Sigmoid colon (tissue), 7 donors: ENCODE data around the gene ARMC12. TPM values are rescaled to one million over a fixed set of nuclear protein-coding genes. Genes with fewer than 3 reads are reported as not detected.

Experiments used
- DNase-seq: peaks from one replicate; pipeline ENCODE4 v3.0.0-alpha.2; 2019
- H3K27ac ChIP-seq, 4 donors: fragments of 200-600 bp; sonication (generic); one replicate each; pipeline ENCODE4 v1.5.1; 2016 to 2019; ENCODE audit warnings: mild to moderate bottlenecking in 1 of 4
- H3K27me3 ChIP-seq, 3 donors: fragments of 200-600 bp; sonication (generic); one replicate each; pipeline ENCODE4 v1.5.1; 2019; ENCODE audit warnings: mild to moderate bottlenecking in 1 of 3
- H3K36me3 ChIP-seq, 4 donors: fragments of 200-600 bp; sonication (generic); one replicate each; pipeline ENCODE4 v1.5.1; 2016 to 2019
- H3K4me1 ChIP-seq, 4 donors: fragments of 200-600 bp; sonication (generic); one replicate each; pipeline ENCODE4 v1.5.1; 2017 to 2019
- H3K4me3 ChIP-seq, 4 donors: fragments of 200-600 bp; sonication (generic); one replicate each; pipeline ENCODE4 v1.5.1; 2017 to 2019; ENCODE audit warnings: mild to moderate bottlenecking in 2 of 4, moderate library complexity in 1 of 4
- H3K9me3 ChIP-seq, 4 donors: fragments of 200-600 bp in 3 of 4; sonication (generic) in 3 of 4; one replicate each; pipeline versions ENCODE4 v1.5.1 to v1.6.1; 2013 to 2019
- EP300 ChIP-seq, 4 donors: sonication (generic); formaldehyde crosslinking; IDR thresholded peaks; one replicate each; pipeline ENCODE4 v1.6.1; 2017; ENCODE audit warnings: antibody characterized with exemption in 4 of 4
- POLR2A ChIP-seq, 2 donors: fragments of 450-650 bp; IDR thresholded peaks; one replicate each; pipeline ENCODE4 v1.6.1; 2016; ENCODE audit warnings: antibody characterized with exemption in 2 of 2, mild to moderate bottlenecking in 2 of 2, moderate library complexity in 2 of 2
- POLR2AphosphoS5 ChIP-seq, 4 donors: sonication (generic); formaldehyde crosslinking; IDR thresholded peaks; one replicate each; pipeline ENCODE4 v1.6.1; 2017; ENCODE audit warnings: antibody characterized with exemption in 4 of 4
- WGBS, 2 donors: extraction: QIAGEN DNeasy Blood & Tissue Kit; methylation state at CpG; one replicate each; pipeline ENCODE4 v1.1.7; 2013; 5-methylcytosine and 5-hydroxymethylcytosine counted together
- intact Hi-C: fragments of 100-400 bp; cut with DNase I; formaldehyde crosslinking; loops from one replicate; pipeline ENCODE4 v1.15.1; 2023
- polyA plus RNA-seq, 3 donors: library from polyadenylated mRNA; stranded (reverse); fragments of 200-250 nt; gene quantifications; one replicate each; pipeline ENCODE4 v1.2.3, GENCODE V29; 2013
- total RNA-seq, 4 donors: library from RNA; depleted of rRNA; stranded (reverse); fragments of >200 nt; gene quantifications; one replicate each; pipeline ENCODE4 v1.1.0, GENCODE V29; 2016
- TF ChIP-seq, protein P1 (sequence below), 4 experiments: fragments of 450-650 bp in 3 of 4; fragments of 200-600 bp in 1 of 4; IDR thresholded peaks; one replicate each; pipeline ENCODE4 v1.5.1; 2016 to 2019; ENCODE audit warnings: antibody characterized with exemption in 4 of 4, mild to moderate bottlenecking in 3 of 4, moderate library complexity in 2 of 4
- donor health status: healthy with polysubstance abuse.
- donor health status: Bipolar disorder and iron deficiency.
- donor health status: healthy.

The ARMC12 gene
- total and polyA plus RNA-seq, 7 donors, result 0.49 to 5.0 (median 0.86) TPM; not detected in 3

DNA sequence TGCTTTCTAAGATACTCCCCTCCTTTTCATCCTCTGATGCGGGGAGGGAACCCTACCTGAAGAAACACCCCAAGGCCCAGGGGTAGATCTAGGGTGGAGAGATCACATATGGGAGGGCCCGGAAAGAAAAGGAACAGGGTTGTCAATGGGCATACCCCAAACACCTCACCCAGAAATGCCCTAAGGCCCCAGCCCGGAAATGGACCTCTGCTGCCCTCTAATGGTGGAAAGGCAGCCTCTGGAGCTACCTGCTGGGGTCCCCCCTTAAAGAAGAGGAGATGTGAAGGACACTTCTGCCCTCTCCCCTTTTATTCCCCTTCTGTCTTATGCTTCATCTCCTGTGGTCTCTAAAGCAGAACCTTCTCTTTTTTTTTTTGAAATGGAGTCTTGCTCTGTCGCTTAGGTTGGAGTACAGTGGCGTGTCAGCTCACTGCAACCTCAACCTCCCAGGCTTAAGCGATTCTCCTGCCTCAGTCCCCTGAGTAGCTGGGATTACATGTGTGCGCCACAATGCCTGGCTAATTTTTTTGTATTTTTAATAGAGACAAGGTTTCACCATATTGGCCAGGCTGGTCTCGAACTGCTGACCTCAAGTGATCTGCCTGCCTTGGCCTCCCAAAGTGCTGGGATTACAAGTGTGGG is 458 bp upstream of the ARMC12 start:
- Histone ChIP-seq H3K9me3 (no peaks in the 10 kb centered on the region), H3K36me3 (no peaks in the 10 kb centered on the region), H3K27me3 (no peaks in the 10 kb centered on the region), H3K27ac (peak overlapping the region in 2 of 4 donors; percentile 100), H3K4me3 (no peak overlapping the region), H3K4me1 (peaks cover 5 to 46% (median 39%) of the 10 kb centered on the region in 4 donors)
- DNase-seq, result peak; percentile 85
- WGBS, 2 donors, result 64 to 66% methylated on average over 8 of the region's 8 CpGs
- TF ChIP-seq EP300 (IDR thresholded peaks at IDR 0.05), result no peak
- TF ChIP-seq, protein P1, sequence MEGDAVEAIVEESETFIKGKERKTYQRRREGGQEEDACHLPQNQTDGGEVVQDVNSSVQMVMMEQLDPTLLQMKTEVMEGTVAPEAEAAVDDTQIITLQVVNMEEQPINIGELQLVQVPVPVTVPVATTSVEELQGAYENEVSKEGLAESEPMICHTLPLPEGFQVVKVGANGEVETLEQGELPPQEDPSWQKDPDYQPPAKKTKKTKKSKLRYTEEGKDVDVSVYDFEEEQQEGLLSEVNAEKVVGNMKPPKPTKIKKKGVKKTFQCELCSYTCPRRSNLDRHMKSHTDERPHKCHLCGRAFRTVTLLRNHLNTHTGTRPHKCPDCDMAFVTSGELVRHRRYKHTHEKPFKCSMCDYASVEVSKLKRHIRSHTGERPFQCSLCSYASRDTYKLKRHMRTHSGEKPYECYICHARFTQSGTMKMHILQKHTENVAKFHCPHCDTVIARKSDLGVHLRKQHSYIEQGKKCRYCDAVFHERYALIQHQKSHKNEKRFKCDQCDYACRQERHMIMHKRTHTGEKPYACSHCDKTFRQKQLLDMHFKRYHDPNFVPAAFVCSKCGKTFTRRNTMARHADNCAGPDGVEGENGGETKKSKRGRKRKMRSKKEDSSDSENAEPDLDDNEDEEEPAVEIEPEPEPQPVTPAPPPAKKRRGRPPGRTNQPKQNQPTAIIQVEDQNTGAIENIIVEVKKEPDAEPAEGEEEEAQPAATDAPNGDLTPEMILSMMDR (IDR thresholded peaks at IDR 0.05), result peak in 3 of 4 experiments; percentile 79 to 95 (median 87)
- intact Hi-C loops, result loop anchor here (1.0 kb wide), 1 partner anchor 152 kb away; no protein-coding TSS in a partner anchor

DNA sequence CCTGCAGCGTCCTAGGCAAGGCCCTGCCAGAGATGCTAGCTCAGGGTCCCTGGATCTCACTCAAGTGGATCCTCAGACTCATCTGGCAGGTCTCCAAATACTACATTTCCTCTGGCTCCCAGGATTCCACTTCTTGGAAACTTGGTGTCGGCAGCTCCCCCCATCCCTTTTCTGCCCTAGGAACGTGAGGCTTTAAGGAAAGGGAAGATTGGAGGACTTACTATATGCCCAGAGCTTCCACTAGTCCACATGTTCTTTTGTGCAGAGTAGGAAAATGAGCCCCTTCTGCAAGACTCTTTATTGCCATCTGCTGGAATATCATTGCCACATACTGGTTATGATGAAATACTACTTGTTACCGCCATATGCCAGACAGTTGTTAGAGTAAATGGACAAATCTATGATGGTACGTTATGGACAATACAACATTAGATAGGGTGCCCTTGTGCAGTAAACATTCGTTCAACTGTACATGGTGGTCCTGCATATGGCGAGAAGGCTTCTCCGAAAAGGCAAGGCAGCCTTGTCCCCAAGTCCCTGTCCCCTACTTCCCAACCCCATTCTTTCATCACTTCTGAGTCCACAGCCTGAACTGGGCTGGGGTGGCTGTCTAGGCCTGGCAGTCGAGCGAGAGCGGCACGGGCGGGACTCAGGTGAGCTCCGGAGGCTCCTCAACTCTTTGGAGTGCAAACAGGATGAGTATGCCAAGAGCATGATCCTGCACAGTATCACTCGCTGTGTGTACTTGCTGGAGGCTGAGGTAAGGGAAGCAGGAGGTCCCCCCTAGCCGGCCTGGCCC is 780 bp downstream of the ARMC12 start:
- no peaks in the 10 kb centered on the region for H3K27me3 ChIP-seq
- H3K4me3 ChIP-seq, result no peak overlapping the region
- peak overlapping the region in 1 of 4 donors; percentile 19 for H3K27ac ChIP-seq
- TF ChIP-seq, protein P1 (IDR thresholded peaks at IDR 0.05), result peak; percentile 90 to 96 (median 95)
- TF ChIP-seq EP300 (IDR thresholded peaks at IDR 0.05) (no peak), POLR2AphosphoS5 (IDR thresholded peaks at IDR 0.05) (peak in 2 of 4 donors; percentile 35 to 42), POLR2A (IDR thresholded peaks at IDR 0.05) (no peak)
- H3K4me1 ChIP-seq, result peaks cover 3 to 40% (median 32%) of the 10 kb centered on the region in 4 donors
- no peaks in the 10 kb centered on the region for H3K9me3 ChIP-seq
- H3K36me3 ChIP-seq, result no peaks in the 10 kb centered on the region
- intact Hi-C loops, result loop anchor here (1.0 kb wide), 1 partner anchor 215 kb away; no protein-coding TSS in a partner anchor
- DNase-seq, result no peak
- WGBS, 2 donors, result 60 to 66% methylated on average over 16 of the region's 16 CpGs

DNA sequence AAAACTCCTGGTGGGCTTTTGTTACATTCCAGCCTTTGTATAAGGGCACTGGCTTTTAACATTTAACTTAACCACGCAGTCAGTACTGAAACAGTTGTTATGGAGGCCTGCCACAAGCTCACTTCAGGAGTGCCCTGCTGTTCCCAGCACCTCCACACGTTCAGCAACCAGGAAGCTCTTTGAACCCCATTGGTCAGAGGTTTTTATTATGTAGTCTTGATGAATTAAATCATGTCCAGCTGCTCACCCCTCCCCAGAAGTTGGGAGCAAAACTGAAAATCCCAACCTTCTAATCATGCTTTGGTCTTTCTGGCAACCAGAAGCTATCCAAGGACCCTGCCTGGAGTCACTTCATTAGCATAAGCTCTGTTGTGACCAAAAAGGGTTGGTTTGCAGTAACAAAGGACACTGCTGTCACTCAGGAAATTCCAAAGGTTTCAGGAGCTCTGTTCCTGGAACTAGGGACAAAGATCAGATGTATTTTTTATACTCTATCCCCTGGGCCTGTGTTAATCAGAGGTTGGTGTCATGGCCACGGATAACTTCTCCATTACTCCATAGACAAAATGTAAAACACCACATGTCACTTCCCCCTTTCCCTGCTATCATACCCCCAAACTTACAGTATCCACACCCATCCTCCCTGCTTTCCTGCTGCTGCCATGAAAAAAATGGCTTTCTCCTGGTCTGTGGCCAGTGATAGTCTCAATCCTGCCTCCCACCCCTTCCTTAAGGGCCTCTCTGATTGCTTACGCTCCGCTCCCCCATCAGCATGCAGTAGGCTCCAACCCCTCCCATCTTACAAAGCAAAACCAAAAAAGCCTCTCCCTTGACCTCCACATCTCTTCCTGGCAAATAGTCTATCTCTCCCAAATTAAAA is 3.1 kb downstream of the ARMC12 start:
- intact Hi-C loops, result no loop called here
- DNase-seq, result no peak
- peaks cover 0 to 18% (median 16%) of the 10 kb centered on the region in 4 donors for H3K4me1 ChIP-seq
- no peaks in the 10 kb centered on the region for H3K36me3 ChIP-seq
- no peak overlapping the region for H3K4me3 ChIP-seq
- no peaks in the 10 kb centered on the region for H3K27me3 ChIP-seq
- TF ChIP-seq, protein P1 (IDR thresholded peaks at IDR 0.05), result no peak
- no peak for TF ChIP-seq EP300 (IDR thresholded peaks at IDR 0.05)
- TF ChIP-seq POLR2AphosphoS5 (IDR thresholded peaks at IDR 0.05), result no peak
- no peak for TF ChIP-seq POLR2A (IDR thresholded peaks at IDR 0.05)
- no peaks in the 10 kb centered on the region for H3K9me3 ChIP-seq
- WGBS, 2 donors, result 53 to 72% methylated on average over 5 of the region's 5 CpGs
- no peak overlapping the region for H3K27ac ChIP-seq

DNA sequence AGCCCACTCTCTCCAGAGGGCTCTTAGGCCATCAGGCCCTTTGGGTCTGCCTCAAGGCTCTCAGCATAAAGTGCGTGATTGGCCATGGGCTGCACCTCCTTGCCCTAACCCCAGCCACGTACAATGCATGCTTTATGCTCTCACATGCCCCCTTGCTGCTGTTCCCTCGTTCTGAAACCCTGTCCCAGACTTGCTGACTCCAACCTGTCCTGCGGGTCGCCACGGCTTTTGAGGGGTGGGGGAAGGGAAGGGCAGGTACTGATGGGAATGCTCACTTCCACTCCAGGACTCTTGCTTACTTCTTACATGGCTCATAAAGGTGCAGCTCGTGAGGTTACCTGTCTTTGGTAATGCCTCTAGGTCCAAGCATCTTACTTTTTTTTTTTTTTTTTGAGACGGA is 6.0 kb downstream of the ARMC12 start:
- no peak for TF ChIP-seq POLR2AphosphoS5 (IDR thresholded peaks at IDR 0.05)
- no peak for TF ChIP-seq EP300 (IDR thresholded peaks at IDR 0.05)
- TF ChIP-seq POLR2A (IDR thresholded peaks at IDR 0.05), result no peak
- TF ChIP-seq, protein P1 (IDR thresholded peaks at IDR 0.05), result no peak
- no peaks in the 10 kb centered on the region for H3K4me1 ChIP-seq
- no peak overlapping the region for H3K27ac ChIP-seq
- 68 to 69% methylated on average over 8 of the region's 8 CpGs for WGBS, 2 donors
- H3K36me3 ChIP-seq, result no peaks in the 10 kb centered on the region
- no peaks in the 10 kb centered on the region for H3K27me3 ChIP-seq
- no peak for DNase-seq
- no peak overlapping the region for H3K4me3 ChIP-seq
- no peaks in the 10 kb centered on the region for H3K9me3 ChIP-seq
- intact Hi-C loops, result no loop called here
